Measurements from ENCODE around the gene SETD6. TPM values are rescaled to one million over a fixed set of nuclear protein-coding genes. Genes with fewer than 3 reads are reported as not detected.

Gene SETD6
- total RNA-seq, 1 experiment from 2014 or later, result 2.9 TPM

DNA sequence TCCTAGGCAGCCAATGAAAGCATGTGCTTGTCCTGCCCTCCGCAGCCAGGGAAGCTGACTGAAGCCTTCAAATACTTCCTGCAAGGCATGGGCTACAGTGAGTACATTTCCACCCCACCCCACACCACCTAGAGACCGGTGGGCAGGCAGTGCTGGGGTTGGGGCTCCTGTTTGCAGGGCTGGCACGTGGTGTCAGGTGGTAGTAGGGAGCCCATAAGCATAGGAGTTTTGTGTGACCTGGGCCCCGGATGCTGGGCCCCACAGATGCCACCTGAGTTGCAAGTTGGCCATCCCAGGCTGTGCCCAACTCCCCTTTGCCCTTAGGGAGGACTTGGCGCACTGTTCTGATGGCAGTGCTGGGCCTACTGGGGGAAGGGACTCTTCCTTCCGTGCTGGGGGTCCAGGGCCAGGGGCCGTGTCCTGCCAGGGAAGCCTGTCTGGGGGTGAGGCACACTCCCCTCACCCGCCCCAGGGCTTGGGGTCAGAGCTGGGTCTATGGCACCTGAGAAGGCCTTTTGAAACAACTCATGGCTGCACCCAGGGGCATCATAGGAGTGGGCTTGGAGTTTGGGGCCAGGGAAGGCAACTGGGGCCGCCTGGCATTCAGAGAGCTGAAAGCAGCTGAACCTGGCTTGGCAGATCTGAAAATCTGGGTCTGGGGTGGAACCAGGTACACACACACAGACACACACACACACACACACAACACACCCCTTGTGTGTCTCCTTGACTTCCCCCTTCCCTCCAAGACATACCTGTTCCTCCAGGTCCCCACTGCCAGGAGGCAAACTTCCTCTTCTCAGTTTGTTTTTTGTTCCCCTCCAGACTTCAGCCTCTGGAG is 5.8 kb upstream of the SETD6 start:
- Histone ChIP-seq H3K27ac (ENCODE audit: low read length) (no peak overlapping the region), H3K9me2 (replicated peaks; ENCODE audit: insufficient read depth, low read length) (no peaks in the 10 kb centered on the region), H3K27me3 (ENCODE audit: low read length) (no peaks in the 10 kb centered on the region), H3K4me3 (ENCODE audit: low read length) (no peak overlapping the region), H4K20me1 (ENCODE audit: insufficient read depth, low read depth, low read length) (no peaks in the 10 kb centered on the region), H3K4me1 (ENCODE audit: low read length) (peaks cover 12% of the 10 kb centered on the region), H3K79me2 (ENCODE audit: low read length) (no peaks in the 10 kb centered on the region), H2AFZ (ENCODE audit: low read length) (no peak overlapping the region), H3K4me2 (ENCODE audit: low read depth, low read length, poor library complexity, severe bottlenecking) (no peak overlapping the region), H3K9me3 (ENCODE audit: low read length) (no peaks in the 10 kb centered on the region), H3K36me3 (ENCODE audit: insufficient read depth, low read length) (peaks cover 17% of the 10 kb centered on the region), H3K9ac (ENCODE audit: low read length) (no peak overlapping the region)
- DNase-seq, result no peak

DNA sequence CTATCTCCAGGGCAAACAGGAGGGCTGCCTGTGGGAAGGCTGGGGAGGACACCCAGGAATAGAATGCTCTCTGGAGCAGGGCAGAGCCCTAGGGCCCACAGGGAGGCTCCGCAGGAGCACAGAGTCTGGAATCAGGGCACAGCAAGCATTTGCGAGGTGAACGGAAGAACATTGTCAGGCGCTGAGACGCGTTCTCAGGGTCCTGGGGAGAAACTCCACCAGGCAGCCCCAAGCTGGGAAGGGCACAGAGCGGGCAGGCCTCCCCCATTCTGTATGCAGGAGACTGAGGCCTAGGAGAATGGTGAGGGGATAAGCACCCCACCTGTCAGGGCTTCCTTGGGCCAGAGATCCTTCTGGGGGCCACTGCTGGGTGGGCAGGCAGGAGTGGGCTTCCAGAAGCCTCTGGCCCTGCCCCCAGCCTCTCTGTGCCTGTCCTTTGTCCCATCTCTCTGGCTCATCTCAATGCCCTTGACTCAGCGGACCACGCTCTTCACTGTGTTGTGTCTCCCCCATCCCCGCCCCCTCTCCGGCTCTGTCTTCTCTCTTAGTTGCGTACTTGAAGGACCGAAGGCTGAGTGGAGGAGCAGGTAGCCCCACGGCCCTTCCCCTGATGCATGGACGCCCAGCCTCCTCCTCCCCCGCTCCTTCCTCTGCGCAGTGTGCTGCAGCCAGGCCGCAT is 5.1 kb upstream of the SETD6 start:
- Histone ChIP-seq H3K9me2 (replicated peaks; ENCODE audit: insufficient read depth, low read length) (no peaks in the 10 kb centered on the region), H3K9me3 (ENCODE audit: low read length) (no peaks in the 10 kb centered on the region), H3K4me2 (ENCODE audit: low read depth, low read length, poor library complexity, severe bottlenecking) (no peak overlapping the region), H2AFZ (ENCODE audit: low read length) (no peak overlapping the region), H3K9ac (ENCODE audit: low read length) (no peak overlapping the region), H3K4me1 (ENCODE audit: low read length) (peaks cover 9% of the 10 kb centered on the region; the same call in 1 of the 2 replicates), H4K20me1 (ENCODE audit: insufficient read depth, low read depth, low read length) (no peaks in the 10 kb centered on the region), H3K27ac (ENCODE audit: low read length) (no peak overlapping the region), H3K27me3 (ENCODE audit: low read length) (no peaks in the 10 kb centered on the region), H3K4me3 (ENCODE audit: low read length) (no peak overlapping the region), H3K36me3 (ENCODE audit: insufficient read depth, low read length) (peaks cover 22% of the 10 kb centered on the region), H3K79me2 (ENCODE audit: low read length) (no peaks in the 10 kb centered on the region)
- no peak for DNase-seq

DNA sequence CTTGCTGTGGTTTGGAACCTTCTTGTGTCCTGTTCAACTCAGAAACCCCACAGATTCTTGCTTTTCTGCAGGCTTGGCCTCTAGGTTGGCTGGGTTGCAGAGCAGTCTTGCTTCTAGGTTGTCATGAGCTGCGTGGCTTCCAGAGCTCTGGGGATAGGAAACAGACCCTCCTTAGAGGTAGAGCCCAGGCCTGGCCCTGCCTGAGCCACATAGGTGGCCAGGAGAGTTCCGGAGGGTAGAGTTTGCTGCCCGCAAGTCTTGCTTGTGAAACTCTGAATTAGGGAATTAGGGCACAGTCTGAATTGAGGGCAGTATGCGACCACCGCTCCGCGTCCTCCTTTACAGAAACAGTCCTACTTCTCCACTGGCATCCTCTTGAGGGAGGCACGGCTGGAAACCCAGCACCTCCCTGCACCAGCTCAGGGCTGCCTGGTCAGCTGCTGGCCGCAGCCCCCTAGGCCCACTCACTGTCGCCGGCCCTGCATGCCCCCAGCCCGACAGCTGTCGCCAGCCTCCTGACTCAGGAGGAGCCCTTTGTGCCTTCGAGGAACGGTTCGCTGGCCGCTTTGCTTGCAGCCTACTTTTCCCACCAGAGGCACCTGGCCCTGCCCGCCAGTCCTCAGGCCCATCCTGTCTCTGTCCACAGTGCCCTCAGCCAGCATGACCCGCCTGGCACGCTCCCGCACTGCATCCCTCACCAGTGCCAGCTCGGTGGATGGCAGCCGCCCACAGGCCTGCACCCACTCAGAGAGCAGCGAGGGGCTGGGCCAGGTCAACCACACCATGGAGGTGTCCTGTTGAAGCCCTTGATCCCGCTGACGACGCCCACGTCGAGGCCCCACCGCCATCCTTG is 4.3 kb upstream of the SETD6 start:
- H3K27ac ChIP-seq (ENCODE audit: low read length), result no peak overlapping the region
- H3K4me1 ChIP-seq (ENCODE audit: low read length), result peaks cover 9% of the 10 kb centered on the region; the same call in 1 of the 2 replicates
- H3K4me2 ChIP-seq (ENCODE audit: low read depth, low read length, poor library complexity, severe bottlenecking), result no peak overlapping the region
- H4K20me1 ChIP-seq (ENCODE audit: insufficient read depth, low read depth, low read length), result no peaks in the 10 kb centered on the region
- H3K79me2 ChIP-seq (ENCODE audit: low read length), result no peaks in the 10 kb centered on the region
- H2AFZ ChIP-seq (ENCODE audit: low read length), result no peak overlapping the region
- peaks cover 22% of the 10 kb centered on the region for H3K36me3 ChIP-seq (ENCODE audit: insufficient read depth, low read length)
- no peaks in the 10 kb centered on the region for H3K9me2 ChIP-seq (replicated peaks; ENCODE audit: insufficient read depth, low read length)
- H3K4me3 ChIP-seq (ENCODE audit: low read length), result no peak overlapping the region
- H3K9ac ChIP-seq (ENCODE audit: low read length), result no peak overlapping the region
- no peaks in the 10 kb centered on the region for H3K27me3 ChIP-seq (ENCODE audit: low read length)
- DNase-seq, result no peak
- no peaks in the 10 kb centered on the region for H3K9me3 ChIP-seq (ENCODE audit: low read length)

DNA sequence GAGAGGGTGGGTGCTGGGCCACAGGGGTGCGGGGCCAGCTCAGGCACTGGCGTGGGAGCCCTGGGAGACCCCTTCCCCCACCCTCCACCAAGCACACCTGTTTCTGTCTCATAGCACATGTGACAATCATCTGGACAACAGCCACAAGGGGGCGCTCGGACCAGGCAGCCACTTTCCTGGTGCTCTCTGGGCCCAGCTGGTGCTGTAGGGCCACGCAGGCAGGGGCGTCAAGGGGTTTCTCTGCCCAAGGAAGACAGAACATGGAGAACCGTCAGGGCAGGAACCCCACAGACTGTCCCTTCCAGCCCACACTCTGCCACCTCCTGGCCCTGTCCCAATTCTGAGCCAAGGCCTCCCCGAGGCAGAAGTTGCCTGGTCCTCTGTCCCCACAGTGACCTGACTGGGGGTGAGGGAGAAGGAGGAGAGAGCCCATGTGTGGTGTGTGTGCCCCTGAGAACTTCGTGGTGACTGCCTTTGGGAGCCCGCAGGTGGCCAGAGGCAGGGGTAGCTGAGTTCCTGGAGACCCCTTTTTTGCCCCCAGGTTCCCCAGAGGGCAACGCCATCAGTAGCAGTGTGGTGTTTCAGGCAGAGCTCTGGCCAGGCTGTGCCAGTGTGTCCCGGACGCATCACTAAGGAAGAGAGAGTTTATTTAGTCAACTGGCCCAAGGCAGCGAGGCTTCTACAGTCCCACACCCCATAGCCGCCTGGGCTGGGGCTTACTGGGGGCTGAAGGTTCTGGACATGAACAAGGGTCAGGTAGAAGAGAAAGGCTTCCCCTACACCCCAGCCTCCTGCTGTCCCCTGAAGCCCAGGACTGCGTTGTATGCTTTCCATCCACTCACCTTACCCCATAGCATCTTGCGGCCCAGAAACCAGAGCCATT is 3.1 kb upstream of the SETD6 start:
- Histone ChIP-seq H3K9ac (ENCODE audit: low read length) (no peak overlapping the region), H3K27me3 (ENCODE audit: low read length) (no peaks in the 10 kb centered on the region), H3K4me3 (ENCODE audit: low read length) (no peak overlapping the region), H3K4me1 (ENCODE audit: low read length) (0 out of 2 replicates have a peak, but pooled peaks cover 3% of the 10 kb centered on the region), H4K20me1 (ENCODE audit: insufficient read depth, low read depth, low read length) (no peaks in the 10 kb centered on the region), H3K9me2 (replicated peaks; ENCODE audit: insufficient read depth, low read length) (no peaks in the 10 kb centered on the region), H3K9me3 (ENCODE audit: low read length) (no peaks in the 10 kb centered on the region), H2AFZ (ENCODE audit: low read length) (no peak overlapping the region), H3K36me3 (ENCODE audit: insufficient read depth, low read length) (peaks cover 31% of the 10 kb centered on the region), H3K4me2 (ENCODE audit: low read depth, low read length, poor library complexity, severe bottlenecking) (no peak overlapping the region), H3K79me2 (ENCODE audit: low read length) (no peaks in the 10 kb centered on the region), H3K27ac (ENCODE audit: low read length) (no peak overlapping the region)
- DNase-seq, result peak; percentile 92

DNA sequence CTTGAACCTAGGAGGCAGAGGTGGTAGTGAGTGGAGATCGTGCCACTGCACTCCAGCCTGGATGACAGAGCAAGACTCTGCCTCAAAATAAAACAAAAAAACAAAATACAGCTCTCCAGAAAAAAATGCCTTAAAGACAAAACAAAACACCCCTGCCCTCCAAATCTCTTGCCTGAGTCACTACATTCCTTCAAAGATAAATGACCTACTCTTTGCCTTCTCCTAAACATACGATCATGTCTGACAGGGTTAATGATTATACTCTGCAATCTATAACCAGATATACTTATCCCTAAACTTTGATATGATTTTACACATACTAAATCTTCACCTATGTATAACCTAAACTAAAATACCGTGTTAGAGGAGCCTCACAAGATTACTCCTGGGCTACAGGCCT is 1.4 kb upstream of the SETD6 start:
- DNase-seq, result no peak
- Histone ChIP-seq H3K4me2 (ENCODE audit: low read depth, low read length, poor library complexity, severe bottlenecking) (no peak overlapping the region), H3K79me2 (ENCODE audit: low read length) (0 out of 2 replicates have a peak, but pooled peaks cover 6% of the 10 kb centered on the region), H2AFZ (ENCODE audit: low read length) (no peak overlapping the region), H3K27ac (ENCODE audit: low read length) (no peak overlapping the region), H3K9me2 (replicated peaks; ENCODE audit: insufficient read depth, low read length) (no peaks in the 10 kb centered on the region), H3K36me3 (ENCODE audit: insufficient read depth, low read length) (peaks cover 42% of the 10 kb centered on the region), H3K4me3 (ENCODE audit: low read length) (no peak overlapping the region), H3K4me1 (ENCODE audit: low read length) (peaks cover 10% of the 10 kb centered on the region), H4K20me1 (ENCODE audit: insufficient read depth, low read depth, low read length) (no peaks in the 10 kb centered on the region), H3K9me3 (ENCODE audit: low read length) (no peaks in the 10 kb centered on the region), H3K9ac (ENCODE audit: low read length) (no peak overlapping the region), H3K27me3 (ENCODE audit: low read length) (no peaks in the 10 kb centered on the region)

DNA sequence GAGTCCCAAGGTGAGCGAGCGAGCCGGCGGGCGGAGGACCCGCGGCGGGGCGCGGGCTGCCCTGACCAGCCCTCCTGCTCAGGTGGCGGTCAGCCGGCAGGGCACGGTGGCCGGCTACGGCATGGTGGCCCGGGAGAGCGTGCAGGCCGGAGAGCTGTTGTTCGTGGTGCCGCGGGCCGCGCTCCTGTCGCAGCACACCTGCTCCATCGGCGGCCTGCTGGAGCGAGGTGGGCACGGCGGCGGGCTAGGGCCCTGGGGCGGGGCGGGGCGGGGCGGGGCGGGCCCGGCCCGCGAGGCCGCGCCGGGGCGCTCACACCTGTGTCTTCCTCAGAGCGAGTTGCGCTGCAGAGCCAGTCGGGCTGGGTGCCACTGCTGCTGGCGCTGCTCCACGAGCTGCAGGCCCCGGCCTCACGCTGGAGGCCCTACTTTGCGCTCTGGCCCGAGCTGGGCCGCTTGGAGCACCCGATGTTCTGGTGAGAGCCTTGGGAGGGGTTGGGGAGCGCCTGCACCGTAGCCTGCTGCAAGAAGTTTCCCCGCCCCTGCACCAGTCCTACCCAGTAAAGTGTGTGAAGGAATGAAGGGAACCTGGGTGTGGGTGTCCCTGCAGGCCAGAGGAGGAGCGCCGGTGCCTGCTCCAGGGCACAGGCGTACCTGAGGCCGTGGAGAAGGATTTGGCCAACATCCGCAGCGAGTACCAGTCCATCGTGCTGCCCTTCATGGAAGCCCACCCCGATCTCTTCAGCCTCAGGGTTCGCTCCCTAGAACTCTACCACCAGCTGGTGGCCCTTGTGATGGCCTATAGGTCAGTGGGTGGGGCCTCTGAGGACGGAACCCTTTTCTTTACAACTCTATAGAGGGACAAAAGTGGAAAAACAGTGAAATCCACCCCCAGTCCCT is 802 bp downstream of the SETD6 start:
- Histone ChIP-seq H3K4me2 (ENCODE audit: low read depth, low read length, poor library complexity, severe bottlenecking) (no peak overlapping the region), H3K36me3 (ENCODE audit: insufficient read depth, low read length) (peaks cover 56% of the 10 kb centered on the region), H3K79me2 (ENCODE audit: low read length) (peaks cover 14% of the 10 kb centered on the region; the same call in 1 of the 2 replicates), H3K9me3 (ENCODE audit: low read length) (no peaks in the 10 kb centered on the region), H3K4me1 (ENCODE audit: low read length) (peaks cover 28% of the 10 kb centered on the region), H3K27ac (ENCODE audit: low read length) (no peak overlapping the region), H3K9me2 (replicated peaks; ENCODE audit: insufficient read depth, low read length) (no peaks in the 10 kb centered on the region), H4K20me1 (ENCODE audit: insufficient read depth, low read depth, low read length) (no peaks in the 10 kb centered on the region), H3K4me3 (ENCODE audit: low read length) (no peak overlapping the region), H2AFZ (ENCODE audit: low read length) (no peak overlapping the region), H3K9ac (ENCODE audit: low read length) (no peak overlapping the region), H3K27me3 (ENCODE audit: low read length) (no peaks in the 10 kb centered on the region)
- DNase-seq, result no peak

DNA sequence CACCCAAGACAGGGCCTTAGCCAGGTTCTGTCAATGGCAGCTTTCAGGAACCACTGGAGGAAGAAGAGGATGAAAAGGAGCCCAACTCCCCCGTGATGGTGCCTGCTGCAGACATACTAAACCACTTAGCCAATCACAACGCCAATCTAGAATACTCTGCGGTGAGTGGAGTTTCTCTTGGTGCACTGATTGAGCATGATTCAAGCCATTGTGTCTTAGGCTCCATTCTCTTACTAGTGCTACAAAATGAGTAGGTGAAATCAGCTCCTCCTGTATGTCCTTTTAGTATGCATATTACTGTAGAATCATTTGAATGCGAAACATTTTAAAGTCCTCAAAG is 1.4 kb downstream of the SETD6 start:
- H3K36me3 ChIP-seq (ENCODE audit: insufficient read depth, low read length), result peaks cover 57% of the 10 kb centered on the region
- H4K20me1 ChIP-seq (ENCODE audit: insufficient read depth, low read depth, low read length), result no peaks in the 10 kb centered on the region
- H3K27me3 ChIP-seq (ENCODE audit: low read length), result no peaks in the 10 kb centered on the region
- H3K9me2 ChIP-seq (replicated peaks; ENCODE audit: insufficient read depth, low read length), result no peaks in the 10 kb centered on the region
- H2AFZ ChIP-seq (ENCODE audit: low read length), result no peak overlapping the region
- no peaks in the 10 kb centered on the region for H3K9me3 ChIP-seq (ENCODE audit: low read length)
- no peak overlapping the region for H3K27ac ChIP-seq (ENCODE audit: low read length)
- H3K4me2 ChIP-seq (ENCODE audit: low read depth, low read length, poor library complexity, severe bottlenecking), result no peak overlapping the region
- H3K4me1 ChIP-seq (ENCODE audit: low read length), result peaks cover 28% of the 10 kb centered on the region
- no peak overlapping the region for H3K9ac ChIP-seq (ENCODE audit: low read length)
- H3K4me3 ChIP-seq (ENCODE audit: low read length), result no peak overlapping the region
- no peak for DNase-seq
- H3K79me2 ChIP-seq (ENCODE audit: low read length), result peaks cover 14% of the 10 kb centered on the region; the same call in 1 of the 2 replicates

Measured in Karpas-422 (cell line).